HepG2 (cell line): Measurements from ENCODE around the gene RAN. TPM values are rescaled to one million over a fixed set of nuclear protein-coding genes. Genes with fewer than 3 reads are reported as not detected.
A peak's percentile ranks its signal among the peaks of the same experiment; 100 is the strongest.

ENCODE experiments used
- ARID2 ChIP-seq: sonication (generic); formaldehyde crosslinking; IDR thresholded peaks from 2 replicates; pipeline ENCODE4 v1.8.1; 2022; ENCODE audit warnings: mild to moderate bottlenecking, missing genetic modification reagents, borderline replicate concordance
- ATF7 ChIP-seq, 2 experiments: fragments of 450-650 bp in 1 of 2; sonication (generic) in 1 of 2; formaldehyde crosslinking in 1 of 2; IDR thresholded peaks; 2 replicates each; pipeline versions ENCODE4 v1.4.0 to v1.6.1; 2016 to 2020; ENCODE audit warnings: antibody characterized with exemption in 1 of 2, mild to moderate bottlenecking in 1 of 2, missing genetic modification reagents in 1 of 2
- FOSL2 ChIP-seq: sonication (generic); formaldehyde crosslinking; IDR thresholded peaks from 2 replicates; pipeline ENCODE4 v1.4.0; 2020; ENCODE audit warnings: missing genetic modification reagents
- HDAC2 ChIP-seq: sonication (generic); formaldehyde crosslinking; IDR thresholded peaks from 2 replicates; pipeline ENCODE4 v1.4.0; 2020; ENCODE audit warnings: missing genetic modification reagents
- IKZF5 ChIP-seq: IDR thresholded peaks from 2 replicates; pipeline ENCODE4 v1.6.1; 2018; ENCODE audit warnings: missing genetic modification reagents, mild to moderate bottlenecking, missing compliant biosample characterization
- MLX ChIP-seq: IDR thresholded peaks from 2 replicates; pipeline ENCODE4 v1.6.1; 2016
- NFKB2 ChIP-seq: sonication (generic); formaldehyde crosslinking; IDR thresholded peaks from 2 replicates; pipeline ENCODE4 v1.4.0; 2020; ENCODE audit warnings: missing genetic modification reagents, borderline replicate concordance
- POLR2A ChIP-seq, 2 experiments: IDR thresholded peaks; 2 replicates each; pipeline ENCODE4 v1.6.1; 2011; ENCODE audit warnings: low read depth in 2 of 2, low read length in 2 of 2, mild to moderate bottlenecking in 1 of 2, moderate library complexity in 1 of 2; ENCODE audit not compliant: insufficient read depth in 1 of 2
- PRDM10 ChIP-seq: sonication (generic); formaldehyde crosslinking; IDR thresholded peaks from 2 replicates; pipeline ENCODE4 v1.4.0; 2020; ENCODE audit warnings: low read depth, missing genetic modification reagents
- RBM39 ChIP-seq: fragments of 200-400 bp; formaldehyde crosslinking; IDR thresholded peaks from one replicate; pipeline ENCODE4 v1.6.1; 2018; ENCODE audit warnings: antibody characterized with exemption, mild to moderate bottlenecking, low read depth, low read length; ENCODE audit not compliant: poor library complexity, severe bottlenecking
- RCOR2 ChIP-seq: IDR thresholded peaks from 2 replicates; pipeline ENCODE4 v1.6.1; 2016; ENCODE audit warnings: missing biosample characterization, missing genetic modification reagents
- SP1 ChIP-seq, 2 experiments: fragments of 450-650 bp in 1 of 2; sonication (generic) in 1 of 2; formaldehyde crosslinking in 1 of 2; IDR thresholded peaks; 2 replicates each; pipeline versions ENCODE4 v1.4.0 to v1.6.1; 2016 to 2020; ENCODE audit warnings: missing genetic modification reagents in 1 of 2
- TERF1 ChIP-seq: sonication (generic); formaldehyde crosslinking; IDR thresholded peaks from 2 replicates; pipeline ENCODE4 v1.8.0; 2022; ENCODE audit warnings: mild to moderate bottlenecking, missing genetic modification reagents, moderate library complexity
- ZNF292 ChIP-seq: sonication (generic); formaldehyde crosslinking; IDR thresholded peaks from 2 replicates; pipeline ENCODE4 v1.8.1; 2022; ENCODE audit warnings: mild to moderate bottlenecking, low read depth, missing genetic modification reagents, borderline replicate concordance
- ZNF7 ChIP-seq: IDR thresholded peaks from 2 replicates; pipeline ENCODE4 v1.6.1; 2016; ENCODE audit warnings: missing biosample characterization, missing genetic modification reagents
- ZNF790 ChIP-seq: sonication (generic); formaldehyde crosslinking; IDR thresholded peaks from 2 replicates; pipeline ENCODE4 v1.8.0; 2022; ENCODE audit warnings: missing genetic modification reagents, mild to moderate bottlenecking, borderline replicate concordance
- ZNF850 ChIP-seq: sonication (generic); formaldehyde crosslinking; conservative IDR thresholded peaks from 2 replicates; pipeline ENCODE4 v1.9.0; 2021; ENCODE audit warnings: mild to moderate bottlenecking, missing genetic modification reagents
- ZSCAN22 ChIP-seq: sonication (generic); formaldehyde crosslinking; IDR thresholded peaks from 2 replicates; pipeline ENCODE4 v1.4.0; 2020; ENCODE audit warnings: mild to moderate bottlenecking, missing genetic modification reagents
- polyA plus RNA-seq, 8 experiments: library from polyadenylated mRNA; depleted of rRNA in 3 of 8; stranded (reverse) in 7 of 8; unstranded in 1 of 8; fragments of >200 nt; fragmentation: Illumina TruSeq in 4 of 8; extraction: Trizol in 4 of 8; gene quantifications; 2 replicates each; pipeline versions ENCODE4 v1.2.1 to v1.2.3, GENCODE V29; 2011 to 2016; ENCODE audit warnings: low read depth in 4 of 8, missing spikeins in 1 of 8, mixed read lengths in 1 of 8; ENCODE audit not compliant: insufficient read depth in 1 of 8
- total RNA-seq, 5 experiments: library from RNA; depleted of rRNA; stranded (reverse); fragments of >200 nt; fragmentation: Illumina TruSeq; extraction: Trizol; gene quantifications; 2 replicates each; pipeline ENCODE4 v1.2.3, GENCODE V29; 2016; ENCODE audit warnings: low read depth in 1 of 5
- TF ChIP-seq, protein P1 (sequence below): sonication (generic); formaldehyde crosslinking; IDR thresholded peaks from 2 replicates; pipeline ENCODE4 v1.5.1; 2020; ENCODE audit warnings: mild to moderate bottlenecking, moderate library complexity, missing genetic modification reagents

The RAN gene
- total and polyA plus RNA-seq, 2 of the 13 experiments (the other 11 are each of a cell fraction or from before 2014, with no cell fraction given), result 1,335 to 1,630 TPM

DNA sequence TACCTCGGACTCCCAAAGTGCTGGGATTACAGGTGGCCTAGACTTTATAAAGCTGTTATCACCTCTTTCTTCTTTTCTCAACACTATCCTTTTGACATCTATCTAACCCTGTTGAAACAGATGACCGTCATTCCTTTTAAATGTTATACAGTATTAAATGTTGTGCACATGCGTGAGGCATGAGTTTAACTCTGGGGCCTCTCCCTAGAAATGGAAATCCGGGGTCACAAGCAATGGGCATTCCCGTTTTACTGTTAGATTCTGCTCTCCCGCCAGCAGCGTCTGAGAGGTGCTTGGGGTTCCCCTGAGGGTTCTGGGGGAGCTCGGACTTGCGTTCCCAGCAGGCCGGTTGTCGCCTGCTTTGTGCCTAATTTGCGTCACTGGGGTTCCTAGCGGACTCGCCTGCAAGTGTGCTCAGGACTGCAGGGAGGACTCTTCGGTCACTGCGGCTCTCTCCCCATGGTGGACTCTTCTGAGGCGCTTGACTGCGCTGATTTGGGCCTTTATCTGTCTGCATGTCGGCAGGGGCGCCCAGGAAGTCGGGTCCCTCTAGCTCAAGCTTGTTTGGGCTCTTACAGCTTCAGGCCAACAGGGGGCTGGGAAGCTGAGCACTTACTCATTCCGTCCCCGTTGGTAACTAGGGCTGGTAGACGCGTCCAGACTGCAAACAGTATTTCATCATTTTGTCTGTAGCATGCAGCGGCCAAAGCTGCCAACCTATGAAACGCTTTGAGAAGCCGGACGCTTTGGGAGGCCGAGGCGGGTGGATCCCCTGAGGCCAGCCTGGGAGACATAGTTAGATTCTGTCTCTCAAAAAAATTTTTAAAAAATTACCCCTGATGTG lies 1.2 kb upstream of the RAN start (continued):
- 0 out of 4 replicates have a peak, but pooled peaks of 1 of the 2 experiments have one; percentile 40 for TF ChIP-seq POLR2A (IDR thresholded peaks at IDR 0.05; ENCODE audit: insufficient read depth in 1 of 2, low read depth in 2 of 2, low read length in 2 of 2)
- TF ChIP-seq ZNF7 (CRISPR knock-in tag), result no peak
- no peak for TF ChIP-seq ARID2 (CRISPR knock-in tag)
- TF ChIP-seq, protein P1, sequence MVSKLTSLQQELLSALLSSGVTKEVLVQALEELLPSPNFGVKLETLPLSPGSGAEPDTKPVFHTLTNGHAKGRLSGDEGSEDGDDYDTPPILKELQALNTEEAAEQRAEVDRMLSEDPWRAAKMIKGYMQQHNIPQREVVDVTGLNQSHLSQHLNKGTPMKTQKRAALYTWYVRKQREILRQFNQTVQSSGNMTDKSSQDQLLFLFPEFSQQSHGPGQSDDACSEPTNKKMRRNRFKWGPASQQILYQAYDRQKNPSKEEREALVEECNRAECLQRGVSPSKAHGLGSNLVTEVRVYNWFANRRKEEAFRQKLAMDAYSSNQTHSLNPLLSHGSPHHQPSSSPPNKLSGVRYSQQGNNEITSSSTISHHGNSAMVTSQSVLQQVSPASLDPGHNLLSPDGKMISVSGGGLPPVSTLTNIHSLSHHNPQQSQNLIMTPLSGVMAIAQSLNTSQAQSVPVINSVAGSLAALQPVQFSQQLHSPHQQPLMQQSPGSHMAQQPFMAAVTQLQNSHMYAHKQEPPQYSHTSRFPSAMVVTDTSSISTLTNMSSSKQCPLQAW (CRISPR knock-in tag), result no peak
- TF ChIP-seq ZNF790 (CRISPR knock-in tag), result no peak
- no peak for TF ChIP-seq TERF1
- TF ChIP-seq HDAC2 (CRISPR knock-in tag), result peak; percentile 50; the same call in 1 of the 2 replicates
- TF ChIP-seq RCOR2 (CRISPR knock-in tag), result no peak
- no peak for TF ChIP-seq NFKB2 (CRISPR knock-in tag)
- TF ChIP-seq ZNF850 (CRISPR knock-in tag), result no peak
- TF ChIP-seq ZSCAN22 (CRISPR knock-in tag), result no peak
- no peak for TF ChIP-seq RBM39
- TF ChIP-seq IKZF5 (CRISPR knock-in tag), result no peak; the same call in 1 of the 2 replicates
- TF ChIP-seq ATF7 (IDR thresholded peaks at IDR 0.05), result peak; percentile 24; the same call in 1 of the 2 replicates
- no peak for TF ChIP-seq ATF7 (CRISPR knock-in tag; IDR thresholded peaks at IDR 0.05)
- TF ChIP-seq ZNF292, result no peak; the same call in 1 of the 2 replicates
- peak; percentile 78 for TF ChIP-seq FOSL2 (CRISPR knock-in tag)
- TF ChIP-seq MLX (CRISPR knock-in tag), result 0 out of 2 replicates have a peak, but pooled peaks have one; percentile 45
- TF ChIP-seq SP1 (IDR thresholded peaks at IDR 0.05), result no peak
- no peak; the same call in 1 of the 2 replicates for TF ChIP-seq SP1 (CRISPR knock-in tag; IDR thresholded peaks at IDR 0.05)
- TF ChIP-seq PRDM10 (CRISPR knock-in tag), result peak; percentile 83
